RWPE1 (cell line): ENCODE measurements around the gene FOCAD.

Source experiments
- CTCF ChIA-PET: fragments of 350-600 bp; sonication (Branson Sonifier 250); formaldehyde crosslinking; extraction: SDS; loops from one replicate; lab custom pipeline; 2021; lab: Yijun Ruan, JAX
- POLR2A ChIA-PET: fragments of 400-600 bp; formaldehyde crosslinking; extraction: SDS; loops from one replicate; lab custom pipeline; 2020; ENCODE audit warnings: antibody characterized with exemption; ENCODE audit not compliant: low non-redundant PET; lab: Yijun Ruan, JAX
- DNase-seq: peaks from one replicate; pipeline ENCODE4 v3.0.0; 2012; ENCODE audit warnings: low spot score
- H3K27ac ChIP-seq: fragments of 450-650 bp; 2 replicates; pipeline ENCODE4 v1.5.1; 2017
- TF ChIP-seq, protein P1 (sequence below): fragments of 450-650 bp; conservative IDR thresholded peaks from 2 replicates; pipeline ENCODE4 v1.5.1; 2017; ENCODE audit warnings: low read depth, mild to moderate bottlenecking

Gene FOCAD

DNA sequence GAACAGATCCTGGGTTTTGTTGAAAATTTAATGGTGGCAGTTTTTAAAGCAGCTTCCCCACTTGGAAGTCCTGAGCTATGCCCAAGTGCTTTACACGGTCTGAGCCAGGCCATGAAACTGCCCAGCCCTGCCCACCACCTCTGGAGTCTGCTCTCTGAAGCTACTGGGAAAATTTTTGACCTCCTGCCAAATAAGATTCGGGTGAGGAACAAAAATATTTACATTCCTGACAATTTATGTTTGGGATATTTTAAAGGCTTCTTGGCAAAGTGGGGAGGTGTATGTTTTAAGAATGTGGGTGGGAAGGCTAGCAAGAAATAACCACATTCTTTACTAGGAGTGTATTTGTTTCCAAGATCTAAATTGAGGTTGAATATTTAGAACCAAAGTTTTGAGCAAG lies 297.4 kb downstream of the FOCAD start:
- DNase-seq = no peak
- TF ChIP-seq, protein P1, sequence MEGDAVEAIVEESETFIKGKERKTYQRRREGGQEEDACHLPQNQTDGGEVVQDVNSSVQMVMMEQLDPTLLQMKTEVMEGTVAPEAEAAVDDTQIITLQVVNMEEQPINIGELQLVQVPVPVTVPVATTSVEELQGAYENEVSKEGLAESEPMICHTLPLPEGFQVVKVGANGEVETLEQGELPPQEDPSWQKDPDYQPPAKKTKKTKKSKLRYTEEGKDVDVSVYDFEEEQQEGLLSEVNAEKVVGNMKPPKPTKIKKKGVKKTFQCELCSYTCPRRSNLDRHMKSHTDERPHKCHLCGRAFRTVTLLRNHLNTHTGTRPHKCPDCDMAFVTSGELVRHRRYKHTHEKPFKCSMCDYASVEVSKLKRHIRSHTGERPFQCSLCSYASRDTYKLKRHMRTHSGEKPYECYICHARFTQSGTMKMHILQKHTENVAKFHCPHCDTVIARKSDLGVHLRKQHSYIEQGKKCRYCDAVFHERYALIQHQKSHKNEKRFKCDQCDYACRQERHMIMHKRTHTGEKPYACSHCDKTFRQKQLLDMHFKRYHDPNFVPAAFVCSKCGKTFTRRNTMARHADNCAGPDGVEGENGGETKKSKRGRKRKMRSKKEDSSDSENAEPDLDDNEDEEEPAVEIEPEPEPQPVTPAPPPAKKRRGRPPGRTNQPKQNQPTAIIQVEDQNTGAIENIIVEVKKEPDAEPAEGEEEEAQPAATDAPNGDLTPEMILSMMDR = no peak
- ChIA-PET POLR2A (no interaction called here), CTCF (interaction anchor here (0.7 kb wide), 2 partner anchors 46 to 131 kb away, joined by 3 to 4 read pairs; no protein-coding TSS in a partner anchor)
- peak overlapping the region; percentile 54 for H3K27ac ChIP-seq

- CTCF ChIA-PET = interaction anchor here (0.8 kb wide), 1 partner anchor 24 kb away, joined by 3 read pairs; no protein-coding TSS in a partner anchor
- TF ChIP-seq, protein P1 = no peak
- H3K27ac ChIP-seq = no peak overlapping the region
- DNase-seq = no peak
- POLR2A ChIA-PET = no interaction called here
Observed at GRCh38 chr9:20984506-20984905, 300.4 kb downstream of the FOCAD start.

GRCh38 chr9:20985851-20986600 lies 302.0 kb downstream of the FOCAD start:
- H3K27ac ChIP-seq = no peak overlapping the region
- ChIA-PET POLR2A (no interaction called here), CTCF (no interaction called here)
- DNase-seq = no peak
- TF ChIP-seq, protein P1 = no peak

GRCh38 chr9:20987521-20987920 lies 303.5 kb downstream of the FOCAD start:
- ChIA-PET POLR2A (no interaction called here), CTCF (interaction anchor here (0.6 kb wide), 1 partner anchor 437 kb away, joined by 3 read pairs; no protein-coding TSS in a partner anchor)

GRCh38 chr9:20988061-20988460 lies 304.0 kb downstream of the FOCAD start:
- H3K27ac ChIP-seq = no peak overlapping the region
- DNase-seq = no peak
- ChIA-PET POLR2A (no interaction called here), CTCF (no interaction called here)
- TF ChIP-seq, protein P1 = no peak

More at GRCh38 chr9:20987521-20987920, 303.5 kb downstream of the FOCAD start:
- no peak overlapping the region for H3K27ac ChIP-seq
- DNase-seq = no peak
- TF ChIP-seq, protein P1 = no peak

GRCh38 chr9:20988671-20989315 lies 304.7 kb downstream of the FOCAD start:
- ChIA-PET POLR2A (no interaction called here), CTCF (no interaction called here)
- no peak overlapping the region for H3K27ac ChIP-seq
- DNase-seq = no peak
- TF ChIP-seq, protein P1 = no peak
